CD4-positive, alpha-beta T cell (primary cell): Measurements from ENCODE around the gene FOXD4L3. TPM values are rescaled to one million over a fixed set of nuclear protein-coding genes. Genes with fewer than 3 reads are reported as not detected.
"Not testable (repeated sequence)": the region's sequence is repeated elsewhere in the genome, so short reads cannot be mapped to it uniquely, and the experiment has no call there.

Experiments
- ATAC-seq: fragments of 200-7000 bp; cut with Tn5 transposase; one replicate; pipeline ENCODE4 v1.10.0; 2022; ENCODE audit warnings: mild to moderate bottlenecking; ENCODE audit not compliant: poor library complexity
- CTCF ChIA-PET: fragments of 350-600 bp; sonication (Branson Sonifier 250); formaldehyde crosslinking; loops from one replicate; lab custom pipeline; 2021; ENCODE audit warnings: antibody characterized with exemption, inconsistent platforms; lab: Charles Lee
- POLR2A ChIA-PET: fragments of 350-600 bp; sonication (Branson Sonifier 250); formaldehyde crosslinking; loops from one replicate; lab custom pipeline; 2021; ENCODE audit warnings: antibody characterized with exemption, inconsistent platforms; lab: Charles Lee
- DNase-seq, 14 experiments: peaks; one replicate each; pipeline ENCODE4 v3.0.0-alpha.2; 2013 to 2020; ENCODE audit warnings: mixed read lengths in 2 of 14
- H3K27ac ChIP-seq, 2 donors: one replicate each; pipeline versions ENCODE4 v1.5.1 to v1.7.0; 2013; ENCODE audit warnings: low read length in 2 of 2, low read depth in 1 of 2, mild to moderate bottlenecking in 1 of 2
- H3K27me3 ChIP-seq, 2 experiments: 1 replicate in 1 of 2; 2 replicates in 1 of 2; pipeline versions ENCODE4 v1.6.1 to v1.7.0; 2013; ENCODE audit warnings: low read length in 2 of 2, control low read depth in 1 of 2, mild to moderate bottlenecking in 1 of 2, moderate library complexity in 1 of 2; ENCODE audit not compliant: insufficient read depth in 2 of 2, control insufficient read depth in 1 of 2
- H3K36me3 ChIP-seq: one replicate; pipeline ENCODE4 v1.6.1; 2013; ENCODE audit warnings: low read length, control low read depth; ENCODE audit not compliant: insufficient read depth
- H3K4me1 ChIP-seq: one replicate; pipeline ENCODE4 v1.6.1; 2013; ENCODE audit warnings: low read length, control low read depth; ENCODE audit not compliant: insufficient read depth
- H3K4me3 ChIP-seq: one replicate; pipeline ENCODE4 v1.5.1; 2013; ENCODE audit warnings: mild to moderate bottlenecking, low read length, moderate library complexity
- H3K9me3 ChIP-seq, 2 experiments: 1 replicate in 1 of 2; 2 replicates in 1 of 2; pipeline versions ENCODE4 v1.6.1 to v1.7.0; 2013; ENCODE audit warnings: low read length in 2 of 2, mild to moderate bottlenecking in 2 of 2, control low read depth in 1 of 2, moderate library complexity in 1 of 2; ENCODE audit not compliant: control insufficient read depth in 1 of 2, insufficient read depth in 1 of 2
- H3K27ac Mint-ChIP-seq: one replicate; pipeline ENCODE4 v1.8.0; 2020; ENCODE audit warnings: mixed read lengths
- H3K27me3 Mint-ChIP-seq: one replicate; pipeline ENCODE4 v1.8.0; 2021; ENCODE audit warnings: mixed read lengths
- H3K36me3 Mint-ChIP-seq: one replicate; pipeline ENCODE4 v1.8.0; 2021; ENCODE audit warnings: low read depth, mixed read lengths
- H3K4me1 Mint-ChIP-seq: one replicate; pipeline ENCODE4 v1.8.0; 2021; ENCODE audit warnings: low read depth, mixed read lengths
- H3K4me3 Mint-ChIP-seq: one replicate; pipeline ENCODE4 v1.8.0; 2020; ENCODE audit warnings: mild to moderate bottlenecking, mixed read lengths
- H3K9me3 Mint-ChIP-seq: one replicate; pipeline ENCODE4 v1.8.0; 2020; ENCODE audit warnings: mixed read lengths
- intact Hi-C, 2 experiments: fragments of 100-400 bp; cut with DNase I in 1 of 2; cut with micrococcal nuclease in 1 of 2; formaldehyde crosslinking; loops; one replicate each; pipeline versions ENCODE4 v1.15.1 to v1.9.0; 2023 to 2025; cut with DNase I, micrococcal nuclease
- polyA plus RNA-seq, 2 donors: library from polyadenylated mRNA; unstranded; fragments of 120-200 nt; gene quantifications; one replicate each; pipeline ENCODE4 v1.2.1, GENCODE V29; 2013
- total RNA-seq, 174 experiments: library from RNA in 2 of 174; stranded (reverse) in 2 of 174; gene quantifications; one replicate each; pipeline ENCODE4 v1.2.3 and lab custom pipeline; 2021 to 2026

FOXD4L3 gene
- total RNA-seq (not detected), total RNA-seq (lab: John Stamatoyannopoulos, UW) (0 to 0.48 (median 0) reads per million in 172 experiments)
- polyA plus RNA-seq (2013, experiment 1 of 2), result not detected
- 0.07 TPM for polyA plus RNA-seq (2013, experiment 2 of 2)

DNA sequence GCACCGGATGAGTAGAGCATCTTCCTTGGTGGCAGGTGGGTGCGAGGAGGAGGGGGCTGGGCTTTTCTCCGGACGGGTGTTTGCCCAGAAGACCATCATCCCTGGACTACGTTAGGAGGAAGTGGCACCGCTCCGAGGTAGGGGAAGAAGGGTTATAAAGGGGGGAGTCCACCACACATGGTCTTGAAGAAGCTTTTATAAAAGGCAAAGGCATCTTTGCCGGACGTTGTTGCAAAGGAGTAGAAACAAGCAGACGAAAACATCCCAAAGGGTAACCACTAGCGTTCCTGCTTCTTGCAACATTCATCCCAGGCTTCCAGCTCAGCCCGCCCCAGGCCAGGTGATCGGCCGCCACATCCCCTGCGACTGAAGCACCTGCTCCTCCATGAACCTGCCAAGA is at the start of gene FOXD4L3:
TSS of gene FOXD4L3 (plus strand) at position 301 of the 400 bp plus-strand sequence. CDS start at position 386, 85 bp downstream.
- H3K27me3 Mint-ChIP-seq, CTCF ChIA-PET, intact Hi-C loops, H3K9me3 ChIP-seq, DNase-seq, POLR2A ChIA-PET, H3K9me3 Mint-ChIP-seq, ATAC-seq, H3K27ac ChIP-seq, H3K4me1 ChIP-seq, H3K4me1 Mint-ChIP-seq, H3K36me3 Mint-ChIP-seq, H3K27me3 ChIP-seq, H3K4me3 Mint-ChIP-seq, H3K27ac Mint-ChIP-seq, H3K4me3 ChIP-seq, H3K36me3 ChIP-seq: not testable (repeated sequence)

DNA sequence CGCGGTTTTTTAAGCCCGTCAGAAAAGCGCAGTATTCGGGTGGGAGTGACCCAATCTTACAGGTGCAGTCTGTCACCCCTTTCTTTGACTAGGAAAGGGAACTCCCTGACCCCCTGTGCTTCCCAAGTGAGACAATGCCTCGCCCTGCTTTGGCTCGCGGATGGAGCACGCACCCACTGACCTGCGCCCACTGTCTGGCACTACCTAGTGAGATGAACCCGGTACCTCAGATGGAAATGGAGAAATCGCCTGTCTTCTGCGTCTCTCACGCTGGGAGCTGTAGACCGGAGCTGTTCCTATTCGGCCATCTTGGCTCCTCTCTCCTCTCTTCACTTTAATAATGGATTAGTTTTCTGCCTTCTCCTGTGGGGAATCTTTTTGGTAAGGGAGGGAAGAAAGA is 21.6 kb upstream of the FOXD4L3 start:
- H3K4me1 Mint-ChIP-seq, H3K4me3 Mint-ChIP-seq, H3K36me3 ChIP-seq, H3K27me3 ChIP-seq, H3K27ac Mint-ChIP-seq, CTCF ChIA-PET, H3K36me3 Mint-ChIP-seq, H3K9me3 Mint-ChIP-seq, H3K4me1 ChIP-seq, H3K9me3 ChIP-seq, H3K4me3 ChIP-seq, POLR2A ChIA-PET, H3K27me3 Mint-ChIP-seq, H3K27ac ChIP-seq, intact Hi-C loops, ATAC-seq: not testable (repeated sequence)
- peak in 1 of 14 experiments; percentile 2 for DNase-seq

DNA sequence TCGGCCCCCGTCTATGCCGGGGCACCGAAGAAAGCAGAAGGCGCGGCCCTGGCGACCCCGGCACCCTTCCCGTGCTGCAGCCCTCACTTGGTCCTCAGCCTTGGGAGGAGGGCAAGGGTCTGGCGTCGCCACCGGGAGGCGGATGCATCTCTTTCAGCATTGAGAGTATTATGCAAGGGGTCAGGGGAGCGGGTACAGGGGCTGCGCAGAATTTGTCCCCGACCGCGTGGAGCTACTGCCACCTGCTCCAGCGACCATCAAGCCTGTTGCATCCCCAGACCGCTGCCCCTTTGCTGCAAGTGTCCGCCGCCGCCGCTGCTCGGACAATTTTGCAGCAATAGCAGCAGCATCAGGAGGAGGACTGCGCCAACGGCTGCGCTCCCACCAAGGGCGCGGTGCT is 1.1 kb downstream of the FOXD4L3 start:
- CTCF ChIA-PET, H3K4me3 ChIP-seq, H3K9me3 Mint-ChIP-seq, H3K36me3 ChIP-seq, ATAC-seq, DNase-seq, H3K27ac ChIP-seq, H3K4me1 ChIP-seq, H3K4me1 Mint-ChIP-seq, H3K27ac Mint-ChIP-seq, H3K27me3 ChIP-seq, POLR2A ChIA-PET, intact Hi-C loops, H3K36me3 Mint-ChIP-seq, H3K27me3 Mint-ChIP-seq, H3K9me3 ChIP-seq, H3K4me3 Mint-ChIP-seq: not testable (repeated sequence)

DNA sequence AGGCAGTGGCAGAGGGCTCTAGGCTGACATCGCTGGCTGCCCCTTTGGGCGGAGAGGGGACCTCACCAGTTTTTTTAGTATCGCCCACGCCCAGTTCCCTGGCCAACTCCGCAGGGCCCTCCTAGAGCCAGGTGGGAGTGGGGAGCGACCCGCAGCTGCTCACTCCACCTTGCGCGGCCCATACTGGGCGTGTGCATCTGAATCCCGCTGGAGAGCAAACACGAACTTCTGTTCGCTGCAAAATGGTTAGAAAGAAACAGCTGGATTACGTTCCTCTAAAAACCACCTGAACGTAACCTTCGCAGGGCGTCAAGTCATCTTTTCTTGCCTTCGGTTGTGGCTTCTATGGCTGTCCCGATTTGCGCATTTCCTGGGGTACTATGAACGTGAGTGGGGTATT is 1.5 kb downstream of the FOXD4L3 start:
- H3K4me3 Mint-ChIP-seq, H3K9me3 ChIP-seq, H3K9me3 Mint-ChIP-seq, H3K4me1 ChIP-seq, H3K27me3 Mint-ChIP-seq, H3K27ac ChIP-seq, CTCF ChIA-PET, H3K27ac Mint-ChIP-seq, H3K27me3 ChIP-seq, H3K36me3 Mint-ChIP-seq, POLR2A ChIA-PET, H3K4me1 Mint-ChIP-seq, intact Hi-C loops, ATAC-seq, H3K4me3 ChIP-seq, DNase-seq, H3K36me3 ChIP-seq: not testable (repeated sequence)

DNA sequence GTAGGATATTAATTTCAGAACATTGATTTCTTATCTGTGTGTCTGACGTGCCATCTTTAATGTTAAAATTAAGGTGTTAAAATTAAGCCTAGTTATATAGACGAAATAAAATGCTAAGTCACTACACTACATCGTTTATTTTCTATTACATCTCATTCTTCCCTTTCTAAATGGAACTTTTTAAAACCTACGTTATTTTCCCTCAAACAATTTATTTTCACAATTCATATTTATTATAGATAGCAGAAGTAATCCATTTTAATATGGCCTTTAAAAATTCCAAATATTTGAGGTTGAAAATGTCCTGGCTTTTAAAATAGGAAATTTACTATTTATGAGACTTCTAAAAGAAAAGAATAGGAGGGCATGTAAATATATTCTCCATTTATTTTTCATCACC is 2.1 kb downstream of the FOXD4L3 start:
- H3K27me3 ChIP-seq, CTCF ChIA-PET, H3K4me3 ChIP-seq, DNase-seq, ATAC-seq, intact Hi-C loops, H3K4me1 Mint-ChIP-seq, H3K4me3 Mint-ChIP-seq, H3K36me3 Mint-ChIP-seq, H3K27me3 Mint-ChIP-seq, H3K27ac ChIP-seq, H3K4me1 ChIP-seq, H3K36me3 ChIP-seq, H3K9me3 ChIP-seq, H3K9me3 Mint-ChIP-seq, H3K27ac Mint-ChIP-seq, POLR2A ChIA-PET: not testable (repeated sequence)

DNA sequence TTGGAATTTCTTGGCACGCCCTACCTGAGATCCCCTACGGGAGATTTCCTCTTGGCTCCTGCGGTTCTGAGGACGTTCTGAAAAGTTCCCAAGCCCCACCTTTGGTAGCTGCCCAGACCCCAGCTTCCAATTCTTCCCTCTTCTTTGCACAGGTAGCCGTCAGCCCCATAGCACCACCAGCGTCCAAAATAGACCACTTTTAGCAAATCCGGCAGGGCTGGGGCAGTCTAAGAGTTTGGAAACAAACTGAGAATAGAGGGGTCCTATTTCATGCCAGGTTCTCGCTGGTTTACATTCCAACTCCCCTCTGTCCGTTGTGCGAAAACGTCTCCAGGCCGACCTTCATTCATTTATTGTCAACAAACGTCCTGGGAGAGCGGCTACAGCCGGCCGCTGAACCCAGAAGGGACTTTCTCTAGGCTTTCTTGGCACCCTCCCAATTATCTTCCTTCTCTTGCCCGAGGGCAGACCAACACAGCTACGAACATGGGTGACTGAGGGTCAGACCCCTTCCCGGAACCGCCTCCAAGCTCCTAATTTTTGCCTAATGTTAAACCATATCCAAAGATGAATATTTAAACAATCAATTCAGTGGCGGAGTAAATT is 3.1 kb downstream of the FOXD4L3 start:
- CTCF ChIA-PET, DNase-seq, H3K9me3 Mint-ChIP-seq, H3K27ac Mint-ChIP-seq, intact Hi-C loops, H3K36me3 ChIP-seq, H3K27me3 Mint-ChIP-seq, H3K4me3 ChIP-seq, POLR2A ChIA-PET, H3K4me3 Mint-ChIP-seq, ATAC-seq, H3K4me1 ChIP-seq, H3K27me3 ChIP-seq, H3K27ac ChIP-seq, H3K9me3 ChIP-seq, H3K36me3 Mint-ChIP-seq, H3K4me1 Mint-ChIP-seq: not testable (repeated sequence)

DNA sequence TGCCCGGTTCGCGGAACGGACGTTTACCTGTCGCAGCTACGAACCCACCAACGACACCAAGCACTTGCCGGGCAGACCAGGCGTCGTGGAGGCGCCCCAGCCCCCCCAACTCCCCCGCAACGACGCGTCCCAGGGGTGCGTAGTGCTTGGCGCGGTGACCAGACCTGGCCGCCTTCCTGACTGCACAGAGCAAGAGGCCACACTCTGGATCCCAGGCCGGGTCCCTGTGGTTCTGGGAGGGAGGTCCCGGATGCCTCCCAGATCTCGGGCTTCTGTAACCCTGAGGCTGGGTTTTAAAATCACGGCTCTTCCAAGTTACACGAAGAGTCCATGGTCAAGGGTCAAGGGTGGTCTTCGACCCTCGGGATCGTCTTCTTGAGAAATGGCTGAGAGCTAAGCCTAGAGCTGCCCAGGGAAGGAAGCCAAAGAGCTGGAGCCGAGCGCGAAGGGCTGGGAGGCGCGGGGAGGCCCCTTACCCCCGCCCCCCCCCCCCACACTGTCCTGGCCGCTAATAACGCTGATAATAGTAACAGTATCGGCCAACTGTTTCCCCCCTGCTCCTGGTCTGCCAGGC is 3.8 kb downstream of the FOXD4L3 start:
- peak in 1 of 14 experiments; percentile 0 for DNase-seq
- H3K9me3 Mint-ChIP-seq, H3K9me3 ChIP-seq, H3K4me1 Mint-ChIP-seq, H3K4me3 ChIP-seq, H3K27ac ChIP-seq, H3K36me3 ChIP-seq, POLR2A ChIA-PET, H3K36me3 Mint-ChIP-seq, H3K27me3 ChIP-seq, ATAC-seq, H3K4me1 ChIP-seq, H3K27ac Mint-ChIP-seq, H3K27me3 Mint-ChIP-seq, intact Hi-C loops, CTCF ChIA-PET, H3K4me3 Mint-ChIP-seq: not testable (repeated sequence)
